Endothelial cell of umbilical vein (primary cell): ENCODE measurements around the gene RNF151.

Source experiments
- CTCF ChIP-seq, 2 donors: IDR thresholded peaks; 1 replicate in 1 of 2; 2 replicates in 1 of 2; pipeline ENCODE4 v1.5.1; 2011; ENCODE audit warnings: low read length in 2 of 2, mild to moderate bottlenecking in 2 of 2, moderate library complexity in 2 of 2, control low read depth in 1 of 2, inconsistent platforms in 1 of 2, low read depth in 1 of 2; ENCODE audit not compliant: insufficient read depth in 1 of 2; ENCODE audit errors: extremely low read depth in 1 of 2
- EZH2 ChIP-seq: IDR thresholded peaks from 2 replicates; pipeline ENCODE4 v1.6.1; 2012; ENCODE audit warnings: borderline replicate concordance, low read depth, mild to moderate bottlenecking, moderate library complexity, low read length, inconsistent platforms; ENCODE audit not compliant: severe bottlenecking
- FOS ChIP-seq: IDR thresholded peaks from 2 replicates; pipeline ENCODE4 v1.6.1; 2011; ENCODE audit warnings: mild to moderate bottlenecking, low read length, moderate library complexity, borderline replicate concordance; ENCODE audit not compliant: insufficient read depth
- GATA2 ChIP-seq: IDR thresholded peaks from 2 replicates; pipeline ENCODE4 v1.7.0; 2011; ENCODE audit warnings: low read depth, mild to moderate bottlenecking, moderate library complexity, mixed read lengths, low read length; ENCODE audit not compliant: insufficient read length, insufficient read depth
- JUN ChIP-seq: IDR thresholded peaks from 2 replicates; pipeline ENCODE4 v1.6.1; 2011; ENCODE audit warnings: borderline replicate concordance, low read depth; ENCODE audit not compliant: insufficient read length, insufficient read depth
- MAX ChIP-seq: IDR thresholded peaks from 2 replicates; pipeline ENCODE4 v1.6.1; 2011; ENCODE audit not compliant: insufficient read depth, insufficient read length
- MYC ChIP-seq: IDR thresholded peaks from one replicate; pipeline ENCODE4 v1.6.1; 2011; ENCODE audit warnings: mild to moderate bottlenecking, low read depth, low read length
- POLR2A ChIP-seq: IDR thresholded peaks from 2 replicates; pipeline ENCODE4 v1.6.1; 2012; ENCODE audit warnings: low read depth, mild to moderate bottlenecking, control low read depth, low read length
- POLR2AphosphoS5 ChIP-seq: IDR thresholded peaks from 2 replicates; pipeline ENCODE4 v1.6.1; 2012; ENCODE audit warnings: low read depth, mild to moderate bottlenecking, control low read depth, low read length, moderate library complexity; ENCODE audit not compliant: insufficient read depth

GRCh38 chr16:1940273-1941161 is 26.1 kb upstream of the RNF151 start:
- TF ChIP-seq CTCF (IDR thresholded peaks at IDR 0.05; ENCODE audit: extremely low read depth in 1 of 2, insufficient read depth in 1 of 2, low read depth in 1 of 2, low read length in 2 of 2) = no peak
- no peak for TF ChIP-seq EZH2
- TF ChIP-seq POLR2A = no peak
- TF ChIP-seq MAX = no peak
- no peak for TF ChIP-seq MYC
- TF ChIP-seq POLR2AphosphoS5 = no peak
- no peak for TF ChIP-seq JUN
- no peak for TF ChIP-seq FOS
- no peak for TF ChIP-seq GATA2
